GM12878 (cell line): ENCODE results near the gene LRBA. TPM values are rescaled to one million over a fixed set of nuclear protein-coding genes. Genes with fewer than 3 reads are reported as not detected.

Experiments
- ATAC-seq: fragments of 200-7000 bp; cut with Tn5 transposase; 3 replicates; pipeline ENCODE4 v1.9.1; 2020; ENCODE audit warnings: mild to moderate bottlenecking, moderate library complexity
- BruUV-seq: library from RNA; stranded (reverse); fragments of 400-500 nt; replicated peaks from 2 replicates; lab custom pipeline; 2021; lab: Mats Ljungman, UMichigan
- CTCF ChIA-PET: fragments of 300-600 bp; sonication (Branson Sonifier 250); formaldehyde crosslinking; extraction: SDS; loops from one replicate; lab custom pipeline; 2021; ENCODE audit warnings: inconsistent platforms; lab: Yijun Ruan, JAX
- POLR2A ChIA-PET: fragments of 350-600 bp; formaldehyde crosslinking; extraction: SDS; loops from one replicate; lab custom pipeline; 2021; ENCODE audit warnings: inconsistent platforms; lab: Charles Lee
- RAD21 ChIA-PET: fragments of 300-600 bp; sonication (Branson Sonifier 250); formaldehyde crosslinking; loops from one replicate; lab custom pipeline; 2023; ENCODE audit warnings: antibody characterized with exemption; ENCODE audit not compliant: unreplicated experiment; lab: Charles Lee
- SMC1A ChIA-PET: fragments of 300-600 bp; sonication (Branson Sonifier 250); formaldehyde crosslinking; loops from one replicate; lab custom pipeline; 2023; ENCODE audit not compliant: unreplicated experiment, uncharacterized antibody; lab: Charles Lee
- DNase-seq: peaks from one replicate; pipeline ENCODE4 v3.0.0-alpha.2; 2011; ENCODE audit warnings: low read depth, low spot score
- FAIRE-seq: peaks from 3 replicates; lab custom pipeline; 2011; peaks lifted over from hg19 to GRCh38; lab: Jason Lieb, UNC
- H2AFZ ChIP-seq: 2 replicates; pipeline ENCODE4 v1.6.0; 2011; ENCODE audit warnings: low read depth, low read length, control low read depth; ENCODE audit not compliant: control insufficient read depth
- H3K27ac ChIP-seq: 2 replicates; pipeline ENCODE4 v1.5.1; 2011; ENCODE audit warnings: control low read depth; ENCODE audit not compliant: control insufficient read depth, insufficient read depth
- H3K27me3 ChIP-seq, 2 experiments: replicated peaks in 1 of 2; 2 replicates each; pipeline versions ENCODE4 v1.6.0 to v1.6.1; 2011; ENCODE audit warnings: low read length in 1 of 2; ENCODE audit not compliant: control insufficient read depth in 2 of 2, insufficient read depth in 2 of 2
- H3K36me3 ChIP-seq, 2 experiments: 2 replicates each; pipeline ENCODE4 v1.5.1; 2011; ENCODE audit warnings: low read length in 1 of 2; ENCODE audit not compliant: control insufficient read depth in 2 of 2, insufficient read depth in 2 of 2
- H3K4me1 ChIP-seq: 2 replicates; pipeline ENCODE4 v1.6.1; 2011; ENCODE audit warnings: mild to moderate bottlenecking, low read length, moderate library complexity, mixed read lengths; ENCODE audit not compliant: control insufficient read depth, insufficient read depth
- H3K4me2 ChIP-seq: 2 replicates; pipeline ENCODE4 v1.6.0; 2011; ENCODE audit warnings: control low read depth; ENCODE audit not compliant: control insufficient read depth, insufficient read depth
- H3K4me3 ChIP-seq: fragments of 200-600 bp; sonication (generic); 2 replicates; pipeline ENCODE4 v1.5.1; 2016
- H3K79me2 ChIP-seq: 2 replicates; pipeline ENCODE4 v1.6.0; 2011; ENCODE audit warnings: low read length; ENCODE audit not compliant: control insufficient read depth, insufficient read depth
- H3K9ac ChIP-seq: 2 replicates; pipeline ENCODE4 v1.8.0; 2011; ENCODE audit warnings: low read length, control low read depth, mixed read lengths; ENCODE audit not compliant: control insufficient read depth, insufficient read depth
- H3K9me3 ChIP-seq: replicated peaks from 3 replicates; pipeline ENCODE4 v1.5.1; 2011; ENCODE audit warnings: mild to moderate bottlenecking, low read length; ENCODE audit not compliant: control insufficient read depth, insufficient read depth
- H4K20me1 ChIP-seq: 2 replicates; pipeline ENCODE4 v1.6.0; 2011; ENCODE audit not compliant: control insufficient read depth, insufficient read depth
- CBX5 ChIP-seq: sonication (generic); IDR thresholded peaks from 2 replicates; pipeline ENCODE4 v1.6.1; 2016; ENCODE audit warnings: low read depth, moderate library complexity, mild to moderate bottlenecking, inconsistent platforms
- EZH2 ChIP-seq: IDR thresholded peaks from 2 replicates; pipeline ENCODE4 v1.6.1; 2012; ENCODE audit warnings: low read depth, mild to moderate bottlenecking, control low read depth, inconsistent platforms, low read length, borderline replicate concordance; ENCODE audit not compliant: control insufficient read depth
- NFXL1 ChIP-seq: fragments of 450-650 bp; IDR thresholded peaks from 2 replicates; pipeline ENCODE4 v1.6.1; 2017; ENCODE audit warnings: antibody characterized with exemption, mild to moderate bottlenecking, borderline replicate concordance
- NR2C1 ChIP-seq: fragments of 450-650 bp; IDR thresholded peaks from 2 replicates; pipeline ENCODE4 v1.6.1; 2017; ENCODE audit warnings: antibody characterized with exemption, mild to moderate bottlenecking, moderate library complexity
- SMAD5 ChIP-seq: IDR thresholded peaks from 2 replicates; pipeline ENCODE4 v1.6.1; 2016; ENCODE audit warnings: antibody characterized with exemption, low read depth
- in situ Hi-C: fragments of 300-500 bp; cut with MboI; formaldehyde crosslinking; loops from 9 replicates; pipeline ENCODE4 v1.14.3; 2018; ENCODE audit warnings: mixed read lengths
- intact Hi-C: fragments of 100-400 bp; cut with micrococcal nuclease; formaldehyde crosslinking; loops from one replicate; pipeline ENCODE4 v1.14.2; 2022; ENCODE audit not compliant: unreplicated experiment
- polyA plus RNA-seq, 11 experiments: library from polyadenylated mRNA; depleted of rRNA in 4 of 11; unstranded in 6 of 11; stranded (reverse) in 5 of 11; fragments of >200 nt; fragmentation: Nextera tagmentation in 4 of 11; fragmentation: Illumina TruSeq in 1 of 11; extraction: Ambion mirVana in 4 of 11; extraction: Trizol in 1 of 11; gene quantifications; 1 replicate in 1 of 11; 2 replicates in 10 of 11; pipeline versions ENCODE4 v1.2.1 to v1.2.3, GENCODE V29; 2011 to 2016; ENCODE audit warnings: inconsistent platforms in 2 of 11, missing spikeins in 2 of 11, low read depth in 1 of 11
- total RNA-seq, 4 experiments: library from RNA; depleted of rRNA in 3 of 4; stranded (reverse); fragments of >200 nt in 3 of 4; fragmentation: Illumina TruSeq in 1 of 4; extraction: Trizol in 1 of 4; gene quantifications; 2 replicates each; pipeline versions ENCODE4 v1.2.1 to v1.2.3, GENCODE V29; 2013 to 2021
- TF ChIP-seq, protein P1 (sequence below), 3 experiments: IDR thresholded peaks in 2 of 3; conservative IDR thresholded peaks in 1 of 3; 2 replicates each; pipeline ENCODE4 v1.5.1; 2011; ENCODE audit warnings: low read depth in 3 of 3, low read length in 3 of 3, mild to moderate bottlenecking in 3 of 3, control low read depth in 2 of 3, moderate library complexity in 2 of 3, inconsistent platforms in 1 of 3, mixed read lengths in 1 of 3; ENCODE audit not compliant: control insufficient read depth in 2 of 3, insufficient read depth in 1 of 3; ENCODE audit errors: extremely low read depth in 1 of 3
- TF ChIP-seq, protein P2 (sequence below): IDR thresholded peaks from 2 replicates; pipeline ENCODE4 v1.6.1; 2011; ENCODE audit warnings: borderline replicate concordance, low read depth, mild to moderate bottlenecking, moderate library complexity, low read length; ENCODE audit not compliant: insufficient read depth, poor library complexity, severe bottlenecking
- TF ChIP-seq, protein P3 (sequence below): IDR thresholded peaks from 2 replicates; pipeline ENCODE4 v1.6.1; 2011; ENCODE audit warnings: mild to moderate bottlenecking, low read depth, low read length, moderate library complexity; ENCODE audit not compliant: insufficient replicate concordance
- TF ChIP-seq, protein P4 (sequence below): IDR thresholded peaks from 2 replicates; pipeline ENCODE4 v1.6.1; 2012; ENCODE audit warnings: low read depth, low read length, improper control_type of control experiment

Gene LRBA
- total and polyA plus RNA-seq, 10 of the 15 experiments (the other 5 are each of a cell fraction or from before 2014, with no cell fraction given) = 20.3 to 93.4 (median 55.0) TPM

DNA sequence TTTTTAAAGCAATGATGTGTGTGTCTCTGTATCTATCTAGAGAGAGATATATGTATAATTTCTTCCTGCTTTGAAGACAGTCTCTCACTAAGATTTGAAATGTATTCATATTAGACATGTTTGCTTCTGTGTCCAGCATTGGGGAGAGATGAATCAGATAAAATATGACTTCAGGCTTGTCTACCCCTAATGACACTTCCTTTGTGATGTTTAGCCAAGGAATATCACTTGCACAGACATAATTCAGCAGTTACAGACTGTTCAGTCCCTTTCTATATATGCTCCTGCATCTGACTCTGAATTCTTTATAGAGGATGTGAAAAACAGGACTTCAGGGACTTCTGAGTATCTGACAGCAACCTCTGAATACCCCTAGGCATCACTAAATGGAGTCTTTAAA is 778.5 kb downstream of the LRBA start:
- H3K9ac ChIP-seq = no peak overlapping the region
- no peaks in the 10 kb centered on the region for H3K4me1 ChIP-seq
- DNase-seq (no peak), FAIRE-seq (no peak), ATAC-seq (no peak)
- H2AFZ ChIP-seq = no peak overlapping the region
- in situ Hi-C loops = no loop called here
- no peaks in the 10 kb centered on the region for H3K9me3 ChIP-seq
- no peak overlapping the region for H3K4me3 ChIP-seq
- SMC1A ChIA-PET = no interaction called here
- TF ChIP-seq SMAD5 (no peak), CBX5 (no peak), EZH2 (no peak), NR2C1 (no peak), NFXL1 (no peak)
- TF ChIP-seq, protein P1, sequence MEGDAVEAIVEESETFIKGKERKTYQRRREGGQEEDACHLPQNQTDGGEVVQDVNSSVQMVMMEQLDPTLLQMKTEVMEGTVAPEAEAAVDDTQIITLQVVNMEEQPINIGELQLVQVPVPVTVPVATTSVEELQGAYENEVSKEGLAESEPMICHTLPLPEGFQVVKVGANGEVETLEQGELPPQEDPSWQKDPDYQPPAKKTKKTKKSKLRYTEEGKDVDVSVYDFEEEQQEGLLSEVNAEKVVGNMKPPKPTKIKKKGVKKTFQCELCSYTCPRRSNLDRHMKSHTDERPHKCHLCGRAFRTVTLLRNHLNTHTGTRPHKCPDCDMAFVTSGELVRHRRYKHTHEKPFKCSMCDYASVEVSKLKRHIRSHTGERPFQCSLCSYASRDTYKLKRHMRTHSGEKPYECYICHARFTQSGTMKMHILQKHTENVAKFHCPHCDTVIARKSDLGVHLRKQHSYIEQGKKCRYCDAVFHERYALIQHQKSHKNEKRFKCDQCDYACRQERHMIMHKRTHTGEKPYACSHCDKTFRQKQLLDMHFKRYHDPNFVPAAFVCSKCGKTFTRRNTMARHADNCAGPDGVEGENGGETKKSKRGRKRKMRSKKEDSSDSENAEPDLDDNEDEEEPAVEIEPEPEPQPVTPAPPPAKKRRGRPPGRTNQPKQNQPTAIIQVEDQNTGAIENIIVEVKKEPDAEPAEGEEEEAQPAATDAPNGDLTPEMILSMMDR (IDR thresholded peaks at IDR 0.05 in 2 of 3, conservative IDR thresholded peaks at IDR 0.05 in 1 of 3; ENCODE audit: control insufficient read depth in 2 of 3, extremely low read depth in 1 of 3, insufficient read depth in 1 of 3, low read depth in 3 of 3, low read length in 3 of 3) = no peak
- TF ChIP-seq, protein P2, sequence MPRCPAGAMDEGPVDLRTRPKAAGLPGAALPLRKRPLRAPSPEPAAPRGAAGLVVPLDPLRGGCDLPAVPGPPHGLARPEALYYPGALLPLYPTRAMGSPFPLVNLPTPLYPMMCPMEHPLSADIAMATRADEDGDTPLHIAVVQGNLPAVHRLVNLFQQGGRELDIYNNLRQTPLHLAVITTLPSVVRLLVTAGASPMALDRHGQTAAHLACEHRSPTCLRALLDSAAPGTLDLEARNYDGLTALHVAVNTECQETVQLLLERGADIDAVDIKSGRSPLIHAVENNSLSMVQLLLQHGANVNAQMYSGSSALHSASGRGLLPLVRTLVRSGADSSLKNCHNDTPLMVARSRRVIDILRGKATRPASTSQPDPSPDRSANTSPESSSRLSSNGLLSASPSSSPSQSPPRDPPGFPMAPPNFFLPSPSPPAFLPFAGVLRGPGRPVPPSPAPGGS = no peak
- TF ChIP-seq, protein P3, sequence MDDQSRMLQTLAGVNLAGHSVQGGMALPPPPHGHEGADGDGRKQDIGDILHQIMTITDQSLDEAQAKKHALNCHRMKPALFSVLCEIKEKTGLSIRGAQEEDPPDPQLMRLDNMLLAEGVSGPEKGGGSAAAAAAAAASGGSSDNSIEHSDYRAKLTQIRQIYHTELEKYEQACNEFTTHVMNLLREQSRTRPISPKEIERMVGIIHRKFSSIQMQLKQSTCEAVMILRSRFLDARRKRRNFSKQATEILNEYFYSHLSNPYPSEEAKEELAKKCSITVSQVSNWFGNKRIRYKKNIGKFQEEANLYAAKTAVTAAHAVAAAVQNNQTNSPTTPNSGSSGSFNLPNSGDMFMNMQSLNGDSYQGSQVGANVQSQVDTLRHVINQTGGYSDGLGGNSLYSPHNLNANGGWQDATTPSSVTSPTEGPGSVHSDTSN = no peak
- TF ChIP-seq, protein P4, sequence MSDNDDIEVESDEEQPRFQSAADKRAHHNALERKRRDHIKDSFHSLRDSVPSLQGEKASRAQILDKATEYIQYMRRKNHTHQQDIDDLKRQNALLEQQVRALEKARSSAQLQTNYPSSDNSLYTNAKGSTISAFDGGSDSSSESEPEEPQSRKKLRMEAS = no peak
- TF ChIP-seq, all 136 proteins: peak for 0
- CTCF ChIA-PET = no interaction called here
- Histone ChIP-seq H3K36me3 (no peaks in the 10 kb centered on the region), H3K4me2 (no peak overlapping the region), H3K27ac (no peak overlapping the region), H4K20me1 (no peaks in the 10 kb centered on the region), H3K27me3 (no peaks in the 10 kb centered on the region; a peak in 1 of 4 replicates), H3K79me2 (no peaks in the 10 kb centered on the region)
- RAD21 ChIA-PET = no interaction called here
- intact Hi-C loops = no loop called here
- POLR2A ChIA-PET = no interaction called here
- no TSS peak for BruUV-seq
